GM12878 (cell line): Measurements from ENCODE around the gene KLK12. TPM values are rescaled to one million over a fixed set of nuclear protein-coding genes. Genes with fewer than 3 reads are reported as not detected.

ENCODE experiments used
- ATAC-seq: fragments of 200-7000 bp; cut with Tn5 transposase; 3 replicates; pipeline ENCODE4 v1.9.1; 2020; ENCODE audit warnings: mild to moderate bottlenecking, moderate library complexity
- BruUV-seq: library from RNA; stranded (reverse); fragments of 400-500 nt; replicated peaks from 2 replicates; lab custom pipeline; 2021; lab: Mats Ljungman, UMichigan
- CTCF ChIA-PET: fragments of 300-600 bp; sonication (Branson Sonifier 250); formaldehyde crosslinking; extraction: SDS; loops from one replicate; lab custom pipeline; 2021; ENCODE audit warnings: inconsistent platforms; lab: Yijun Ruan, JAX
- POLR2A ChIA-PET: fragments of 350-600 bp; formaldehyde crosslinking; extraction: SDS; loops from one replicate; lab custom pipeline; 2021; ENCODE audit warnings: inconsistent platforms; lab: Charles Lee
- RAD21 ChIA-PET: fragments of 300-600 bp; sonication (Branson Sonifier 250); formaldehyde crosslinking; loops from one replicate; lab custom pipeline; 2023; ENCODE audit warnings: antibody characterized with exemption; ENCODE audit not compliant: unreplicated experiment; lab: Charles Lee
- SMC1A ChIA-PET: fragments of 300-600 bp; sonication (Branson Sonifier 250); formaldehyde crosslinking; loops from one replicate; lab custom pipeline; 2023; ENCODE audit not compliant: unreplicated experiment, uncharacterized antibody; lab: Charles Lee
- DNase-seq: peaks from one replicate; pipeline ENCODE4 v3.0.0-alpha.2; 2011; ENCODE audit warnings: low read depth, low spot score
- FAIRE-seq: peaks from 3 replicates; lab custom pipeline; 2011; peaks lifted over from hg19 to GRCh38; lab: Jason Lieb, UNC
- H2AFZ ChIP-seq: 2 replicates; pipeline ENCODE4 v1.6.0; 2011; ENCODE audit warnings: low read depth, low read length, control low read depth; ENCODE audit not compliant: control insufficient read depth
- H3K27ac ChIP-seq: 2 replicates; pipeline ENCODE4 v1.5.1; 2011; ENCODE audit warnings: control low read depth; ENCODE audit not compliant: control insufficient read depth, insufficient read depth
- H3K27me3 ChIP-seq, 2 experiments: replicated peaks in 1 of 2; 2 replicates each; pipeline versions ENCODE4 v1.6.0 to v1.6.1; 2011; ENCODE audit warnings: low read length in 1 of 2; ENCODE audit not compliant: control insufficient read depth in 2 of 2, insufficient read depth in 2 of 2
- H3K36me3 ChIP-seq, 2 experiments: 2 replicates each; pipeline ENCODE4 v1.5.1; 2011; ENCODE audit warnings: low read length in 1 of 2; ENCODE audit not compliant: control insufficient read depth in 2 of 2, insufficient read depth in 2 of 2
- H3K4me1 ChIP-seq: 2 replicates; pipeline ENCODE4 v1.6.1; 2011; ENCODE audit warnings: mild to moderate bottlenecking, low read length, moderate library complexity, mixed read lengths; ENCODE audit not compliant: control insufficient read depth, insufficient read depth
- H3K4me2 ChIP-seq: 2 replicates; pipeline ENCODE4 v1.6.0; 2011; ENCODE audit warnings: control low read depth; ENCODE audit not compliant: control insufficient read depth, insufficient read depth
- H3K4me3 ChIP-seq: fragments of 200-600 bp; sonication (generic); 2 replicates; pipeline ENCODE4 v1.5.1; 2016
- H3K79me2 ChIP-seq: 2 replicates; pipeline ENCODE4 v1.6.0; 2011; ENCODE audit warnings: low read length; ENCODE audit not compliant: control insufficient read depth, insufficient read depth
- H3K9ac ChIP-seq: 2 replicates; pipeline ENCODE4 v1.8.0; 2011; ENCODE audit warnings: low read length, control low read depth, mixed read lengths; ENCODE audit not compliant: control insufficient read depth, insufficient read depth
- H3K9me3 ChIP-seq: replicated peaks from 3 replicates; pipeline ENCODE4 v1.5.1; 2011; ENCODE audit warnings: mild to moderate bottlenecking, low read length; ENCODE audit not compliant: control insufficient read depth, insufficient read depth
- H4K20me1 ChIP-seq: 2 replicates; pipeline ENCODE4 v1.6.0; 2011; ENCODE audit not compliant: control insufficient read depth, insufficient read depth
- BCL11A ChIP-seq: IDR thresholded peaks from 2 replicates; pipeline ENCODE4 v1.6.1; 2011; ENCODE audit warnings: low read depth, low read length
- CHD1 ChIP-seq: IDR thresholded peaks from 2 replicates; pipeline ENCODE4 v1.6.1; 2012; ENCODE audit warnings: low read depth, low read length, improper control_type of control experiment
- DPF2 ChIP-seq: fragments of 450-650 bp; IDR thresholded peaks from 2 replicates; pipeline ENCODE4 v1.6.1; 2017; ENCODE audit warnings: mild to moderate bottlenecking
- E4F1 ChIP-seq: fragments of 450-650 bp; IDR thresholded peaks from 2 replicates; pipeline ENCODE4 v1.6.1; 2018; ENCODE audit warnings: borderline replicate concordance, mild to moderate bottlenecking; ENCODE audit not compliant: partially characterized antibody
- EZH2 ChIP-seq: IDR thresholded peaks from 2 replicates; pipeline ENCODE4 v1.6.1; 2012; ENCODE audit warnings: low read depth, mild to moderate bottlenecking, control low read depth, inconsistent platforms, low read length, borderline replicate concordance; ENCODE audit not compliant: control insufficient read depth
- FOS ChIP-seq: IDR thresholded peaks from 3 replicates; pipeline ENCODE4 v1.6.1; 2011; ENCODE audit warnings: borderline replicate concordance; ENCODE audit not compliant: insufficient read length; ENCODE audit errors: extremely low read depth
- FOXK2 ChIP-seq: fragments of 450-650 bp; IDR thresholded peaks from 2 replicates; pipeline ENCODE4 v1.6.1; 2017; ENCODE audit warnings: mild to moderate bottlenecking, moderate library complexity
- JUNB ChIP-seq: IDR thresholded peaks from 2 replicates; pipeline ENCODE4 v1.6.1; 2016; ENCODE audit warnings: antibody characterized with exemption, mild to moderate bottlenecking
- NFXL1 ChIP-seq: fragments of 450-650 bp; IDR thresholded peaks from 2 replicates; pipeline ENCODE4 v1.6.1; 2017; ENCODE audit warnings: antibody characterized with exemption, mild to moderate bottlenecking, borderline replicate concordance
- PAX5 ChIP-seq: IDR thresholded peaks from 2 replicates; pipeline ENCODE4 v1.6.1; 2011; ENCODE audit warnings: low read depth, low read length, borderline replicate concordance
- POU2F2 ChIP-seq: IDR thresholded peaks from 3 replicates; pipeline ENCODE4 v1.6.1; 2011; ENCODE audit warnings: low read depth, mild to moderate bottlenecking, low read length, borderline replicate concordance
- SMAD5 ChIP-seq: IDR thresholded peaks from 2 replicates; pipeline ENCODE4 v1.6.1; 2016; ENCODE audit warnings: antibody characterized with exemption, low read depth
- TCF3 ChIP-seq: IDR thresholded peaks from 2 replicates; pipeline ENCODE4 v1.6.1; 2012; ENCODE audit warnings: low read depth, mild to moderate bottlenecking, low read length, borderline replicate concordance; ENCODE audit not compliant: insufficient read depth
- WGBS: methylation state at CpG from one replicate; pipeline ENCODE4 v1.1.6; 2016; ENCODE audit warnings: low lambda C conversion rate; ENCODE audit not compliant: insufficient replicate concordance, insufficient coverage; ENCODE audit errors: missing lambda C conversion rate; 5-methylcytosine and 5-hydroxymethylcytosine counted together
- in situ Hi-C: fragments of 300-500 bp; cut with MboI; formaldehyde crosslinking; loops from 9 replicates; pipeline ENCODE4 v1.14.3; 2018; ENCODE audit warnings: mixed read lengths
- intact Hi-C: fragments of 100-400 bp; cut with micrococcal nuclease; formaldehyde crosslinking; loops from one replicate; pipeline ENCODE4 v1.14.2; 2022; ENCODE audit not compliant: unreplicated experiment
- polyA plus RNA-seq, 11 experiments: library from polyadenylated mRNA; depleted of rRNA in 4 of 11; unstranded in 6 of 11; stranded (reverse) in 5 of 11; fragments of >200 nt; fragmentation: Nextera tagmentation in 4 of 11; fragmentation: Illumina TruSeq in 1 of 11; extraction: Ambion mirVana in 4 of 11; extraction: Trizol in 1 of 11; gene quantifications; 1 replicate in 1 of 11; 2 replicates in 10 of 11; pipeline versions ENCODE4 v1.2.1 to v1.2.3, GENCODE V29; 2011 to 2016; ENCODE audit warnings: inconsistent platforms in 2 of 11, missing spikeins in 2 of 11, low read depth in 1 of 11
- total RNA-seq, 4 experiments: library from RNA; depleted of rRNA in 3 of 4; stranded (reverse); fragments of >200 nt in 3 of 4; fragmentation: Illumina TruSeq in 1 of 4; extraction: Trizol in 1 of 4; gene quantifications; 2 replicates each; pipeline versions ENCODE4 v1.2.1 to v1.2.3, GENCODE V29; 2013 to 2021
- TF ChIP-seq, protein P1 (sequence below): IDR thresholded peaks from 2 replicates; pipeline ENCODE4 v1.6.1; 2011; ENCODE audit warnings: low read depth, mild to moderate bottlenecking, low read length, moderate library complexity, borderline replicate concordance; ENCODE audit errors: extremely low read depth

The KLK12 gene
- total and polyA plus RNA-seq, 10 of the 15 experiments (the other 5 are each of a cell fraction or from before 2014, with no cell fraction given) = not detected

DNA sequence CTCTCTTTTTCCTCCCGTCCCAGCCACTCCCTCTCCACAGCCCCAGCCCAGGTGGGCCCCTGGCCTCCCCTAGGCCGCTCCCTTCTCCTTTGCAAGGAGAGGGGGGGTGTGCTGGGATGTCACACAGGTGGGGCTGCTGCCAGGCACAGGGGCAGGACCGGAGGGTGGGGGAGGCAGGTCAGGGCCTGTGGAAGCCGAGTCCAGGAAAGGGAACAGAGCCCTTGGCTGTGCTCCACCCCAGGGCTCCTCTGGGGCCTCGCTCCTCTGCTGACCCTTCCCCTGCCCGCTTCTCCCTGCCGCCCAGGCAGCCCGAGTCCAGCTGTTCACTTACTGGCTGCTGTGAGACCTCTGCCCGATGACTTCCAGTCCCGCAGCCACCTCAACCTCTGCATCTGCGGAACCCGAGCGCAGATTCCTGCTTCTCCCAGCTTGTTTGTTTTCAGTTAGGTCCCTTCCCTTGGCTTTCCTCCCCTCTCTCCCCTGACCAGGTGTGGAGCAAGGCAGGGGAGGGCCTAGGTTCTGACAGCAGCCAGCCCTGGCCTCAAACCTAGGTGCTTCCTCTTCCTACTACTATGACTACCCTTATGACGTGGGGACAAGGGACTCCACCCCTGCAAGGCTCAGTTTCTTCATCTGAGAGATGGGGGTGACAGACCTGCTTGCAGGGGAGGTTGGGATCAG, 7.5 kb downstream of the KLK12 start:
- no peak for DNase-seq
- no peak for TF ChIP-seq JUNB
- TF ChIP-seq EZH2 = no peak
- Histone ChIP-seq H3K4me1 (no peaks in the 10 kb centered on the region), H3K4me2 (no peak overlapping the region), H3K36me3 (no peaks in the 10 kb centered on the region), H3K27me3 (no peaks in the 10 kb centered on the region; a peak in 1 of 4 replicates), H3K9ac (no peak overlapping the region), H3K27ac (no peak overlapping the region), H2AFZ (no peak overlapping the region), H3K79me2 (no peaks in the 10 kb centered on the region), H3K4me3 (no peak overlapping the region), H4K20me1 (no peaks in the 10 kb centered on the region), H3K9me3 (no peaks in the 10 kb centered on the region)
- intact Hi-C loops = no loop called here
- CTCF ChIA-PET = no interaction called here
- in situ Hi-C loops = no loop called here
- RAD21 ChIA-PET = no interaction called here
- ATAC-seq = no peak
- BruUV-seq = no TSS peak
- 24% methylated on average over 14 of the region's 14 CpGs for WGBS
- POLR2A ChIA-PET = no interaction called here
- SMC1A ChIA-PET = no interaction called here
- no peak for FAIRE-seq

- H2AFZ ChIP-seq = no peak within 1 kb of the TSS
- no peak within 1 kb of the TSS for H3K4me2 ChIP-seq
- H3K4me3 ChIP-seq = no peak within 1 kb of the TSS
- FAIRE-seq = no peak
- POLR2A ChIA-PET = no interaction called here
- H3K79me2 ChIP-seq = no peaks in the 10 kb centered on the region
- H3K9me3 ChIP-seq = no peaks in the 10 kb centered on the region
- no peak within 1 kb of the TSS for H3K27ac ChIP-seq
- RAD21 ChIA-PET = no interaction called here
- no peaks in the 10 kb centered on the region; a peak in 1 of 4 replicates for H3K27me3 ChIP-seq
- H4K20me1 ChIP-seq = no peaks in the 10 kb centered on the region
- no peaks in the 10 kb centered on the region for H3K4me1 ChIP-seq
- SMC1A ChIA-PET = no interaction called here
- no peak for ATAC-seq
- no peak within 1 kb of the TSS for H3K9ac ChIP-seq
- no TSS peak for BruUV-seq
- 35% methylated on average over 7 of the region's 11 CpGs for WGBS
- DNase-seq = no peak
- no peaks in the 10 kb centered on the region for H3K36me3 ChIP-seq
- in situ Hi-C loops = no loop called here
- intact Hi-C loops = no loop called here
- CTCF ChIA-PET = no interaction called here
- TF ChIP-seq FOS (no peak), SMAD5 (no peak), POU2F2 (no peak), DPF2 (no peak), NFXL1 (no peak), PAX5 (no peak), CHD1 (no peak), TCF3 (no peak), FOXK2 (no peak), BCL11A (no peak), E4F1 (no peak)
- TF ChIP-seq, protein P1, sequence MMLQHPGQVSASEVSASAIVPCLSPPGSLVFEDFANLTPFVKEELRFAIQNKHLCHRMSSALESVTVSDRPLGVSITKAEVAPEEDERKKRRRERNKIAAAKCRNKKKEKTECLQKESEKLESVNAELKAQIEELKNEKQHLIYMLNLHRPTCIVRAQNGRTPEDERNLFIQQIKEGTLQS = no peak
Measured at GRCh38 chr19:51026554-51026831, 8.3 kb downstream of the KLK12 start, which contains the start of gene KLK11. TSS of gene KLK11 (minus strand) at chr19:51026616. CDS start at chr19:51025631, 985 bp downstream.
